Spleen (tissue), 11 donors: ENCODE results near the gene CTNNBL1. TPM values are rescaled to one million over a fixed set of nuclear protein-coding genes. Genes with fewer than 3 reads are reported as not detected.

ENCODE experiments used
- DNase-seq: peaks from one replicate; pipeline ENCODE4 v3.0.0-alpha.2; 2020
- H3K27ac ChIP-seq, 8 donors: fragments of 200-600 bp; sonication (generic) in 7 of 8; 1 replicate in 4 of 8; 2 replicates in 4 of 8; pipeline versions ENCODE4 v1.5.0 to v1.8.0; 2016 to 2021; ENCODE audit warnings: inconsistent platforms in 4 of 8, mild to moderate bottlenecking in 4 of 8, moderate library complexity in 1 of 8
- H3K27me3 ChIP-seq, 7 donors: fragments of 200-600 bp; sonication (generic) in 6 of 7; replicated peaks in 1 of 7; 1 replicate in 4 of 7; 2 replicates in 3 of 7; pipeline versions ENCODE4 v1.5.0 to v1.8.0; 2016 to 2021; ENCODE audit warnings: inconsistent platforms in 3 of 7, mild to moderate bottlenecking in 1 of 7
- H3K36me3 ChIP-seq, 6 donors: fragments of 200-600 bp; sonication (generic) in 5 of 6; 1 replicate in 4 of 6; 2 replicates in 2 of 6; pipeline versions ENCODE4 v1.5.0 to v1.8.0; 2016 to 2021; ENCODE audit warnings: inconsistent platforms in 2 of 6
- H3K4me1 ChIP-seq, 6 donors: fragments of 200-600 bp; sonication (generic) in 5 of 6; 1 replicate in 3 of 6; 2 replicates in 3 of 6; pipeline versions ENCODE4 v1.5.0 to v1.8.0; 2016 to 2021; ENCODE audit warnings: inconsistent platforms in 3 of 6
- H3K4me3 ChIP-seq, 8 donors: fragments of 200-600 bp; sonication (generic) in 7 of 8; 1 replicate in 4 of 8; 2 replicates in 4 of 8; pipeline versions ENCODE4 v1.5.0 to v1.8.0; 2016 to 2021; ENCODE audit warnings: inconsistent platforms in 4 of 8, mild to moderate bottlenecking in 4 of 8, moderate library complexity in 2 of 8
- H3K9me3 ChIP-seq, 8 donors: fragments of 200-600 bp; sonication (generic) in 7 of 8; 1 replicate in 4 of 8; 2 replicates in 4 of 8; pipeline versions ENCODE4 v1.5.0 to v1.8.0; 2016 to 2021; ENCODE audit warnings: inconsistent platforms in 4 of 8
- CTCF ChIP-seq, 11 experiments: fragments of 200-600 bp in 7 of 11; fragments of 450-650 bp in 4 of 11; sonication (generic) in 4 of 11; IDR thresholded peaks in 8 of 11; conservative IDR thresholded peaks in 3 of 11; 1 replicate in 7 of 11; 2 replicates in 4 of 11; pipeline versions ENCODE4 v1.4.0 to v1.8.0; 2016 to 2021; ENCODE audit warnings: antibody characterized with exemption in 11 of 11, inconsistent platforms in 4 of 11, mild to moderate bottlenecking in 1 of 11
- POLR2A ChIP-seq, 3 donors: fragments of 450-650 bp; IDR thresholded peaks; one replicate each; pipeline ENCODE4 v1.5.1; 2017; ENCODE audit warnings: antibody characterized with exemption in 3 of 3, mild to moderate bottlenecking in 1 of 3
- POLR2AphosphoS5 ChIP-seq, 3 donors: sonication (generic); formaldehyde crosslinking; IDR thresholded peaks; one replicate each; pipeline ENCODE4 v1.5.1; 2017; ENCODE audit warnings: antibody characterized with exemption in 3 of 3
- WGBS, 5 donors: extraction: QIAGEN DNeasy Blood & Tissue Kit in 3 of 5; methylation state at CpG; one replicate each; pipeline versions ENCODE4 v1.1.5 to v1.1.7; 2013 to 2018; 5-methylcytosine and 5-hydroxymethylcytosine counted together
- intact Hi-C: fragments of 100-400 bp; cut with DNase I; formaldehyde crosslinking; loops from one replicate; pipeline ENCODE4 v1.15.0; 2023; ENCODE audit warnings: low total_unique reads
- polyA plus RNA-seq, 3 donors: library from polyadenylated mRNA; stranded (reverse); fragments of 200-250 nt; gene quantifications; one replicate each; pipeline ENCODE4 v1.2.1, GENCODE V29; 2013
- total RNA-seq, 7 donors: library from RNA; depleted of rRNA in 3 of 7; stranded (reverse); fragments of >200 nt in 3 of 7; fragmentation: NEBNext Ultra II Directional in 4 of 7; extraction: Animal tissue kit (Norgen Biotek cat#: 25700) in 4 of 7; gene quantifications; one replicate each; pipeline versions ENCODE4 v1.1.0 to v1.2.1, GENCODE V29; 2016 to 2021
- donor health status: healthy with polysubstance abuse.
- donor health status: DM: no; HTN: no; CAD: no; lungs with moderate emphysema.
- donor health status: DM: no; HTN: no; CAD: no.
- donor health status: Bipolar disorder and iron deficiency.
- donor health status: healthy.
- donor health status: DM: no; HTN: no; CAD: no.
- donor health status: DM: yes; HTN: yes; CAD: no.

CTNNBL1 gene
- total and polyA plus RNA-seq, 10 donors = 46.5 to 135 (median 82.9) TPM

- Histone ChIP-seq H3K27me3 (no peaks in the 10 kb centered on the region), H3K4me1 (no peaks in the 10 kb centered on the region), H3K36me3 (peaks cover 3 to 96% (median 48%) of the 10 kb centered on the region in 6 donors), H3K9me3 (no peaks in the 10 kb centered on the region), H3K27ac (no peak overlapping the region), H3K4me3 (no peak overlapping the region)
- TF ChIP-seq POLR2AphosphoS5 (IDR thresholded peaks at IDR 0.05) (no peak), POLR2A (IDR thresholded peaks at IDR 0.05) (no peak), CTCF (IDR thresholded peaks at IDR 0.05 in 8 of 11, conservative IDR thresholded peaks at IDR 0.05 in 3 of 11) (no peak)
- no peak for DNase-seq
- intact Hi-C loops = no loop called here
- 57 to 79% (median 77%) methylated on average over 10 of the region's 10 CpGs for WGBS, 5 donors
Observed at GRCh38 chr20:37856932-37857660, 163.3 kb downstream of the CTNNBL1 start.

DNA sequence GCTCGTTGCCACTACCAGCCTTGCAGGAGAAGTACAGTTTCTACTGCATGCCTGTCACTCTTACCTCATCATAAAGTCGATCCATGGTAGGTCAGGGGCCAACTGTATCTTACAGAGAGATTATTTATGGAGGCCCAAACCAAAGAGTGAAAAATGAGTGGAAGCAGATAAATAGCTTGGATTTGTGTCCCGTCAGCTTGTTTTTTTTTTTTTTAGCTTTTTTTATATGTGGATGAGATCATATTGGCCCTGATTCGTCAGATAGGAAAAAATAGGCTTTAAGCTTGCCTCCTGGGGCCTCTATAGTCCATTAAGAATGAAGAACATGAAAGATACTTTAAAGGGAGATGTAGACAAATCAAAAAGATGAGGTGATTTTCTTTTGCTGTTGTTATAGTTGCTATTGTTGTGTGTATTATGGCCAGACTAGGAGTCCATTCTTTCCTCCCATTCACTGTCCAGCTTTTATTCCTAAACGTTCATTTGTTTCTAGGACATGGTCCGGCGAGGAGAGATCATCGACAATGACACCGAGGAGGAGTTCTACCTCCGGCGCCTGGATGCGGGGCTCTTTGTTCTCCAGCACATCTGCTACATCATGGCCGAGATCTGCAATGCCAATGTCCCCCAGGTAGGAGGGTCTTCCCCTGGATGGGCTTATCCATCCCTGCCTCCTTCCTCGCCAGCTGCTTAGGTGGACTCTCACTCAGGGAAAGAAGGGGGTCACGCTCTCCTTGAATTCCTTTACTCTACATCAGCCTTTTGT, 165.8 kb downstream of the CTNNBL1 start:
- WGBS, 5 donors = 92 to 98% (median 97%) methylated on average over 15 of the region's 15 CpGs
- Histone ChIP-seq H3K4me3 (no peak overlapping the region), H3K27ac (no peak overlapping the region), H3K4me1 (no peaks in the 10 kb centered on the region), H3K27me3 (no peaks in the 10 kb centered on the region), H3K36me3 (peaks cover 3 to 97% (median 47%) of the 10 kb centered on the region in 6 donors), H3K9me3 (no peaks in the 10 kb centered on the region)
- intact Hi-C loops = no loop called here
- no peak for DNase-seq
- no peak for TF ChIP-seq POLR2AphosphoS5 (IDR thresholded peaks at IDR 0.05)
- TF ChIP-seq POLR2A (IDR thresholded peaks at IDR 0.05) = no peak
- no peak for TF ChIP-seq CTCF (IDR thresholded peaks at IDR 0.05 in 8 of 11, conservative IDR thresholded peaks at IDR 0.05 in 3 of 11)

DNA sequence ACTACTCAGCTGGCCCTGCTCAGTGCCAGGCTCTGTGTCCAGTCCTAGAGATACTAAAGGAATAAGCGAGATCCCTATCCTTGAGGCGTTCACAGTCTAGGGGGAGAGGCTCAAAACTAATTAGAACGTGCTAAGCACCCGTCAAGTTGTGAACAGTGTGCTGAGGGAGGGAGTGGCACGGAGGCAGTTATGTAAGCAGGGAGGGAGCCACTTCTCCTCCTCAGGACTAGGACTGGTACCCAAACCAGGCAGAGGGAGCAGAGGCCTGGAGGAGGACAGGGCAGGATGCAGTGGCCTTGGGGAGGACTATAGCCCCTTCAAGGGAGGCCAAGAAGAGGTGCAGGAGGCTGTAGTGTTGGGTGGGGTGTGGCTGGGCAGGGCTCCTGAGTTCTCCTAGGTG, 169.5 kb downstream of the CTNNBL1 start:
- no peak for TF ChIP-seq POLR2AphosphoS5 (IDR thresholded peaks at IDR 0.05)
- TF ChIP-seq CTCF (IDR thresholded peaks at IDR 0.05 in 8 of 11, conservative IDR thresholded peaks at IDR 0.05 in 3 of 11) = no peak
- TF ChIP-seq POLR2A (IDR thresholded peaks at IDR 0.05) = no peak
- H3K27ac ChIP-seq = no peak overlapping the region
- no peaks in the 10 kb centered on the region for H3K27me3 ChIP-seq
- intact Hi-C loops = no loop called here
- DNase-seq = peak; percentile 32
- no peak overlapping the region for H3K4me3 ChIP-seq
- WGBS, 5 donors = 88 to 98% (median 95%) methylated on average over 5 of the region's 5 CpGs
- H3K4me1 ChIP-seq = no peaks in the 10 kb centered on the region
- H3K9me3 ChIP-seq = no peaks in the 10 kb centered on the region
- H3K36me3 ChIP-seq = peaks cover 3 to 100% (median 59%) of the 10 kb centered on the region in 6 donors

DNA sequence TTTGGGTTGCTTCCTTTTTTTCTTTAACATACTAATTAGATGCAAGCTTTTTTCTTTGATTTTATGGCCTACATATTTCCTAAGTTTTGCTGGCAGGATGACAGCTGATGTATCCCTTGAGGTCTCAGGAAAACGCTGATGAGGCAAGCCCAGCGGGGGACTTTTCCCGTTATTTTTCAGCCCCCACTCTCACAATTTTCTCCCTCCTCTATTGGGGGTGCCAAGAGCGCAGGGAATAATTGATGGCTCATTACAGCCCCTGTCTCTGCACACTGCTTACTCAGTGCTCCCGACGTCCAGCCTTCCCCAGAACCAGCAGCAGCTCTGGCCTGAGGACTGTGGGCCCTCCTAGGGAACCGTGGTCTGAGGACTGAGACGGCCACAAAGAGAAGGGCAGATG, 170.5 kb downstream of the CTNNBL1 start:
- Histone ChIP-seq H3K9me3 (no peaks in the 10 kb centered on the region), H3K27me3 (no peaks in the 10 kb centered on the region), H3K4me3 (no peak overlapping the region), H3K4me1 (no peaks in the 10 kb centered on the region), H3K27ac (no peak overlapping the region), H3K36me3 (peaks cover 3 to 100% (median 61%) of the 10 kb centered on the region in 6 donors)
- DNase-seq = peak; percentile 27
- WGBS, 5 donors = 74 to 79% (median 76%) methylated on average over 7 to 8 of the region's 8 CpGs
- intact Hi-C loops = no loop called here
- no peak for TF ChIP-seq CTCF (IDR thresholded peaks at IDR 0.05 in 8 of 11, conservative IDR thresholded peaks at IDR 0.05 in 3 of 11)
- TF ChIP-seq POLR2A (IDR thresholded peaks at IDR 0.05) = no peak
- no peak for TF ChIP-seq POLR2AphosphoS5 (IDR thresholded peaks at IDR 0.05)
